Measurements from ENCODE around the gene ANKS3. TPM values are rescaled to one million over a fixed set of nuclear protein-coding genes. Genes with fewer than 3 reads are reported as not detected.

The ANKS3 gene
- total and polyA plus RNA-seq, 2 of the 8 experiments (the other 6 are each of a cell fraction or from before 2014, with no cell fraction given), result 15.5 to 23.9 TPM

DNA sequence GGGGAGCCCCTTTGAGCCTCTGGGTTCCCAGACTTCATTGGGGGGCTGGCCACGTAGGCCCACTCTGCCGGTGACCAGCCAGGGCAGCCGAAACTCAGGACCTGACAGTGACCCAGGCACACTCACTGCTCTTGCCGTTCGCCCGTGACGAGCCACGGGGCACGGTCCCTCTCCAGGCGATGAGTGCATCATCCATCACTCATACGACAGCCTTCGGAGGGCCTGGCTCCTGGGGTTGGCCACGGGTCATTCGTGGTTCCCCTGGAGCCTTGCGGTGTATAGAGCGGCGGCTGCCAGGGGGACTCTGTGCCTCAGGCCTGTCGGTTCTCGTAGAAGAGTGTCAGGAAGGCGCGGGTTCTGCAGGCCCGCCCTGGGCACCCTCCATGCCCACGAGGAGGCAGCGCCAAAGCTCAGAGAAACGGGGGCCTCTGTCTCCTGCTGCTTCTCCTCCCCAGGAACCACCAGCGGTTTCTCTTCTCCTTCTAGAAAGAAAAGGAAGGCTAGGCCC lies 51.9 kb downstream of the ANKS3 start:
- H3K27me3 ChIP-seq (replicated peaks in 1 of 4; ENCODE audit: control insufficient read depth in 3 of 4, extremely low read depth in 1 of 4, insufficient read depth in 3 of 4, low read length in 3 of 4), result no peaks in the 10 kb centered on the region
- no peak overlapping the region for H3K4ac ChIP-seq (replicated peaks; ENCODE audit: insufficient read length, low read depth, low read length)
- 94% methylated on average over 15 of the region's 26 CpGs; no CpG with 5 or more reads in 1 of the 2 experiments for whole genome bisulfite sequencing, 2 experiments (ENCODE audit: extremely low coverage in 1 of 2, insufficient coverage in 1 of 2, insufficient read length in 1 of 2, insufficient replicate concordance in 2 of 2, low coverage in 1 of 2, low lambda C conversion rate in 2 of 2, missing lambda C conversion rate in 1 of 2)
- ChIA-PET CTCF (ENCODE audit: partially characterized antibody) (interaction anchor here (0.8 to 2.7 kb wide), 23 partner anchors 8 to 191 kb away, joined by 3 to 18 read pairs (median 6); no protein-coding TSS in a partner anchor), POLR2A (ENCODE audit: partially characterized antibody) (interaction anchor here (1.0 to 1.8 kb wide), 3 partner anchors 12 to 15 kb away, joined by 3 to 16 read pairs (median 4); partner anchors contain the start of gene NUDT16L1)
- no peaks in the 10 kb centered on the region for H3K79me1 ChIP-seq (ENCODE audit: low read depth, low read length)
- H3K9ac ChIP-seq (replicated peaks in 1 of 4; ENCODE audit: extremely low read depth in 1 of 4, low read depth in 3 of 4, low read length in 3 of 4), result no peak overlapping the region
- H3K56ac ChIP-seq (replicated peaks; ENCODE audit: insufficient read length, low read depth, low read length), result no peak overlapping the region
- no peak overlapping the region for H3K4me2 ChIP-seq (ENCODE audit: insufficient read depth in 1 of 2, low read depth in 2 of 2, low read length in 2 of 2)
- H4K8ac ChIP-seq (ENCODE audit: extremely low read depth, insufficient read depth, low read length), result no peak overlapping the region
- no peak overlapping the region for H2AFZ ChIP-seq (ENCODE audit: low read length)
- H2BK5ac ChIP-seq (ENCODE audit: low read depth, low read length), result no peak overlapping the region; the same call in 1 of the 2 replicates
- H3K9me3 ChIP-seq (ENCODE audit: insufficient read depth in 2 of 2, low read depth in 1 of 2, low read length in 1 of 2), result no peaks in the 10 kb centered on the region
- H3K14ac ChIP-seq (ENCODE audit: insufficient read length), result no peak overlapping the region
- TF ChIP-seq POLR2A (IDR thresholded peaks at IDR 0.05; ENCODE audit: control extremely low read depth in 1 of 2, low read depth in 2 of 2, low read length in 2 of 2), result 0 out of 3 replicates have a peak, but pooled peaks of 1 of the 2 experiments have one; percentile 3
- no peak for TF ChIP-seq POU5F1 (IDR thresholded peaks at IDR 0.05; ENCODE audit: low read depth, low read length)
- TF ChIP-seq JUN (IDR thresholded peaks at IDR 0.05; ENCODE audit: low read depth, low read length), result no peak
- TF ChIP-seq CTBP2 (IDR thresholded peaks at IDR 0.05; ENCODE audit: borderline replicate concordance, insufficient read depth, insufficient read length, low read length), result no peak
- no peak for TF ChIP-seq SIX5 (IDR thresholded peaks at IDR 0.05; ENCODE audit: low read depth, low read length)
- no peak overlapping the region for H4K91ac ChIP-seq (replicated peaks; ENCODE audit: insufficient read length, low read length)
- peaks cover 2 to 20% (median 6%) of the 10 kb centered on the region in 4 experiments; a peak in 5 of 8 replicates for H3K36me3 ChIP-seq (ENCODE audit: control insufficient read depth in 2 of 4, insufficient read depth in 4 of 4, low read length in 3 of 4)
- no peak overlapping the region for H2BK12ac ChIP-seq (ENCODE audit: low read depth, low read length)
- no peak overlapping the region for H4K5ac ChIP-seq (ENCODE audit: insufficient read length, low read depth, low read length)
- no peaks in the 10 kb centered on the region for H3K4me1 ChIP-seq (replicated peaks in 1 of 4; ENCODE audit: control insufficient read depth in 3 of 4, insufficient read depth in 4 of 4, low read length in 3 of 4)
- no peaks in the 10 kb centered on the region for H3K23me2 ChIP-seq (ENCODE audit: low read depth, low read length)
- H2AK5ac ChIP-seq (ENCODE audit: low read depth, low read length), result no peak overlapping the region
- no peak overlapping the region for H3K18ac ChIP-seq (ENCODE audit: extremely low read depth, low read length)
- H2BK120ac ChIP-seq (replicated peaks; ENCODE audit: low read depth, low read length), result no peak overlapping the region
- no peak overlapping the region for H3K23ac ChIP-seq (ENCODE audit: insufficient read length)
- peaks cover 0 to 12% of the 10 kb centered on the region in 2 experiments for H4K20me1 ChIP-seq (replicated peaks in 1 of 2; ENCODE audit: control insufficient read depth in 1 of 2, insufficient read depth in 2 of 2, low read length in 2 of 2)
- no peak overlapping the region for H2BK20ac ChIP-seq (ENCODE audit: low read length)
- DNase-seq (ENCODE audit: low read depth in 1 of 2, low spot score in 2 of 2) (no peak), FAIRE-seq (no peak)
- H3K79me2 ChIP-seq (ENCODE audit: control insufficient read depth in 1 of 2, insufficient read depth in 2 of 2, low read length in 2 of 2), result no peaks in the 10 kb centered on the region
- H2BK15ac ChIP-seq (ENCODE audit: low read length), result no peak overlapping the region
- H3K27ac ChIP-seq (ENCODE audit: low read depth, low read length), result no peak overlapping the region
- H3K4me3 ChIP-seq (ENCODE audit: extremely low read depth in 1 of 4, insufficient read depth in 2 of 4, low read depth in 3 of 4, low read length in 4 of 4), result no peak overlapping the region

Measured in H1 (cell line).